GM18520 (cell line): ENCODE results near the gene CFAP299.
"Not testable (repeated sequence)": the region's sequence is repeated elsewhere in the genome, so short reads cannot be mapped to it uniquely, and the experiment has no call there.

Experiments used
- ATAC-seq: cut with Tn5 transposase; IDR thresholded peaks from one replicate; pipeline ENCODE4 v1.9.1; 2021; ENCODE audit not compliant: unreplicated experiment

Gene CFAP299

DNA sequence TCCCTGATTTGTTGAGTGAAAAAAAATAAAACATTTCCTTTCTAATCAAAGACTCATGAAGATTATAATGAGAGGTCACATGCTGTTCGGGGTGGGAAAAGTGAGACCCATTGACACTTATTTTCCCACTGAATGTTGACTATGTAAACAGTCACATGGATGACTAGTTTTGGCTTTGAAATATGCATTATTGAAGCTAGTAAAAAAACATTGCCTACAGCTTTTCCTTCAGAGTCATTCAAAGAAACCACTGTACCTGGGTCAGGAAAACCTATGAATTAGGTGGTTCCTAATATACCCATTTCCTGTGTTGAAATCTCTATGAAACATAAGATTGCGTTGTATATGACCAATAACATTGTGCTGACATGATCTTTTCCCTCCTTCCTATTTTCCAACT is 251.2 kb downstream of the CFAP299 start:
- ATAC-seq = no peak

DNA sequence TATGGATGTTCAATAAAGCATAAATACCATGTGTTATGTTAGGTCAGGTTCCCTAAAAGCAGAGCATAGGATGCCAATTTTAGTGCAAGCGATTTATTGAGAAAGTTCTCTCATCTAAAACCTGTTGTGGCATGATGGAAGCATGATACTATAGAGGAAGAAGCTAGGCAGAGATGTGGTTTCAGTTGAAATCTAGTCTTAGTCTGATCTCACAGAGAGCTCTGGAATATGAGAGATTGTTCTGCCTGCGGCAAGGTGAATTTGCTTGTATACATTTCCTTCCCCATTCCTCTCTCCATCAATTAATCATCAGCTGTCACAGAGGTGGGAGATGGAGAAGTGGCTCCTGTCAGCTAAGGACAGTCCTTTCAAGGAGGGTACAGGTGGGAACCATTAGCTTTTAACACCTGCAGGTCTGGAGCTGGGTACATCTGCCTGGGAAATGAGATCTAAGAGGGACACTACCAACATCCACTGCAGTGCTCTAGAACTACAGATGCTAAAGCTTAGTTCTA is 252.4 kb downstream of the CFAP299 start:
- ATAC-seq = no peak

- peak; percentile 53 for ATAC-seq
Measured at GRCh38 chr4:80592950-80593349, 257.4 kb downstream of the CFAP299 start.

DNA sequence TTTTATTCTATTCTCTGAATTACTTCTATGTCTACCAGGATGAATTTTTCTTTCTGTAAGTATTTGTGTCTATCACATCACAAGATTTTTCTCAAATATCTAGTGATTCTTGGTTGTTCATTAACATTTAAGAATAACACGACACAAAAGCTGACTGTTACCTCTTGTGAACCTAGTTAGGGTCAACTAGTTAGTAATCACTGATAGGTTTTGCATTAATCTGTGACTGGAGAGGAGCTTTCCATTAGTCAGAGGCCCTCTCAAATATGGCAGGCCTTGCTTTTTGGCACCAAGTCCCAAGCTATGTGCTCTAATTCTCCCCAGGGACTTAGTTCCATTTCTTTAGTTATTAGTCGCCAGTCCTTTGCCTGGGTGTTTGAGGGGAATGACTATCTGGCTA is 259.2 kb downstream of the CFAP299 start:
- no peak for ATAC-seq

DNA sequence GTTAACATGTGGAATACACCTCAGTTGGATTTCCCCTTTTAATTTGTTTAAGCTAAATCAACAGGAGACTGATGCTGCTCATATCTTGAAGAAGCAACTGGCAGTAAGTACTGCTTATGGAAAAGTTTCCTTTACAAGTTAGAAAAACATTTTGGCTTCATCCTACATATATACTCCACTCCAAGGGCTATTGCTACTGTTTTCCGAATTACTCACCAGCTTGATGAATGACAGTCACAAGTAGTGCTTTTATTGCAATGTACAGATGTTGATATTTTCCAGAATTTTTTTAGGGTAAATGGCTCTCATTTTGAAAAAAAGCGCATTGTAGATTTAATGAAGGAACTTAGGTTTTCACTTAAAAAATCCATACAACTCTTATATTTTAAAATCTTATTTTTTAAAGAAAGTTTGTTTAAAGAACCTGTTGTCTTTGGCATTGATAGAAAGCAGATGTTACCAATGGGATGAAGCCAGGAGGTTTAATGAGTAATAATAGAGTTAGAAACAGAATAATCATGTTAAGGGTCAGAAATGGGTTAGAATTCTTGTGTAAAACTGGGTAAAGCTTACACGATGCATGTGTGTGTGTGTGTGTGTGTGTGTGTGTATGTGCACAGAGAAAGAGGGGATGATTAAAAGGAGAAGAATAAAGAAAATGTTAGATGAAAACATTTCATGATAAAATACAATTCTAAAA is 272.9 kb downstream of the CFAP299 start:
- no peak for ATAC-seq

DNA sequence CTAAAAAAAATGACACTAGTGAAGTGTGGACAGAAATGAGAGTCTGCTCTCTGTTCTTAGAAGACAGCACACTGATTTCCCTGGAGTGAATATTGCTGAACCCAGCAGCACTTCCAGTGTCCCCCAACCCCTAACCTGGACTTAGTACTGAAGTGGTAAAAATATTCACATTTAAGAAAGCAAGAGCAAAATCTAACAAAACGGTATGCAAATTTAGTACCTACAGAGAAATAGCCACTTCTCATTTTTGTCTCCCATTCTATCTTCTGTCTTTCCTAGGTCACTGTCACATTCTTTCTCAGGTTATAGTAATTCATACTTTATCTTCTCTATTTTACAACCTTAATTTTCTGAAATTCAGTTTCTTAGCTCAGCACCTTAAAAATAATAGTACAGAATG is 274.7 kb downstream of the CFAP299 start:
- ATAC-seq = no peak

DNA sequence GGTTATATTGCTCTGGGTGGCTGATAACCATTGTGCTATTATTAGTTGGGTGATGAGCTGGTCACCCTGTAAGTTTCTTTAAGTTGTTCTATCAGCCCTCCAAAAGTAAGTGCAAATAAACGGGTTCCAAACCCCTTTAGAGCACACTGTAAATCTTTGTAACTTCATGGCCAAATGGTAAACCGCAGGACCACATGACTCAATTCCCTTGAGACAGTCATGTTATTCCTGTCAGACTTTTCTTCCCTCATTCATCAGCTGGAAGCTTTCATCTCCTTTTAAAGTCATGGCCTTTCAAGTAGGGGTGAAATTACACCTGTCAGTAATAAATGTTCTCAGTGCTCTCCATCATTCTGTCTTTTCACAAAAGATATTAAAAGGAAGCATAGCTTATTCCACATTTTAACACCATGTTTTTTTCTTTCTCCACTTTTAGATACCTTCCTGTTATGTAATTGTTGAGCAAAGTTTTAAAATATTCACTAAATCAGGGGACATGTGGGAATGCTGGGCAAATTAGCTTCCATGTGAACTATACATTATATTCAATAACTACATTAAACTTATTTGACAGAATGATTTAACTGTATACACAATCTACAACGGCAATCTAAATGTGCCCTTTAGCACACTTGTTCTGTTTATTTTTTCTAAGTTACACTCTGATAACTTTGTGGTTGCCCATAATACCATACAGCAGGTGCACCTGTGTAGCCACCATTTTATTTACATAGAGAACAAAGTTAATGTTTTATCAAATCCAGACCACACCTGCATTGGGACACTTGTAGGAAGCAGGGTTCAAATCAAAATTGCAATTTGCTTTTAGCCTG is 275.5 kb downstream of the CFAP299 start:
- peak; percentile 77 for ATAC-seq

GRCh38 chr4:80611678-80611979 is 276.1 kb downstream of the CFAP299 start:
- peak; percentile 4 for ATAC-seq

- no peak for ATAC-seq
Measured at GRCh38 chr4:80613470-80613869, 277.9 kb downstream of the CFAP299 start.

GRCh38 chr4:80614319-80614718 is 278.8 kb downstream of the CFAP299 start:
- no peak for ATAC-seq

DNA sequence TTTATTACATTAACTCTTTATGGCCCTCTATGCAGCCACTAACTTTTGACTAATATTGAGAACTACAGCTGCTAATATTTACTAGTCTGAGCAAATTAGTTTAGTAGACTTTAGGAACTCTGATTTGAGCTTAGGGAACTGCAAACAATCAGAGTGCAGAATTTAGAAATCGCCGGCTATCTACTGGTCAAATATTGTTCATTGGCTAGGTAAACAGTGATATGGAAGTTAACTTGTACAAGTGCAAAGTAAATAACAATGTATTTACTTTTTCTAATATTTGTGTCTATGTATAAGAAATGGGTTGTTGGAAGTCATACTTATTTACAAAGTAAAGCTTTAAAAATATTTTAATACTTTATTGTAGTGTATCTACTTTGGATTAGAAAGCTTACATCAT is 279.6 kb downstream of the CFAP299 start:
- ATAC-seq = no peak

DNA sequence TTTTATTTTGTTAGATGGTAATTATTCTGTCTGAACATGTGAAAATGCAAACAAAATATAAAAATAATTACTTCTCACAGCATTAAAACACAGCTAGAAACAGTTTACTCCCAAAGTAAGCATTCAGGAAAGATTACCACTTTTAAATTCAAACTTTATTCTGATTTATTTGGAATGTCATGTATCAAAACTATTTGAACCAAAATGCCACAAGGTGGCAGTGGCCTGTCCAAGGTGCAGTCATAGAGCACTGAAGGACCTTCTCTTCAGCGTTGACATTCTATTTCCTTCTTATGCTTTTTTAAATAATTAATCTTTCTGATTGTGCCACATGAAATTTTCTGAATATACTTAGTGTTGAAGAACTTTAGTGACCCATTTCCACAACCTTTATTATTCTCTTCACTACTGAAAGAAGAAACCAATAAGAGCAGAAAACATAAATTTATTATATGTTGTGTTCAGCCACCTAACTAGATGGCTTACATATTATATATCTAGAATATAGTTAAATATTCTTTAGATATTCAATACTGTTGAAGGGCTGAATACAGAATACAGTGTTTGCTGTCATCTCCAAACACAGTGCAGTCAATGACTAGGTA is 283.6 kb downstream of the CFAP299 start:
- no peak for ATAC-seq

DNA sequence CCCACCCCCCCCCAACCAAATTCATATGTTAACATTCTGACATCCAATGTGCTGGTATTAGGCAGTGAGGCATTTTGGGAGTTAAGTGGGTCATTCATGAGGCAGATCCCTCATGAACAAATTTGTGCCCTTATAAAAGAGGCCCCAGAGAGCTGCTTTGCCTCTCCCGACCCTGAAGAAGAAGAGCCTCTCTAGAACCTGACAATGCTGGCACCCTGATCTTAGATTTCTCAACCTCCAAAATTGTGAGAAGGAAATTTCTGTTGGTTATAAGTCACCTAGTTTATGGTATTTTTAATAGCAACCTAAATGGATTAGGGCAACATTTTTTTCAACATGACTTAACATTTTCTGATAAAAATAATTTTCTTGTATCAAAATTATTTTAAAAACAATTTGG is 296.3 kb downstream of the CFAP299 start:
- no peak for ATAC-seq

DNA sequence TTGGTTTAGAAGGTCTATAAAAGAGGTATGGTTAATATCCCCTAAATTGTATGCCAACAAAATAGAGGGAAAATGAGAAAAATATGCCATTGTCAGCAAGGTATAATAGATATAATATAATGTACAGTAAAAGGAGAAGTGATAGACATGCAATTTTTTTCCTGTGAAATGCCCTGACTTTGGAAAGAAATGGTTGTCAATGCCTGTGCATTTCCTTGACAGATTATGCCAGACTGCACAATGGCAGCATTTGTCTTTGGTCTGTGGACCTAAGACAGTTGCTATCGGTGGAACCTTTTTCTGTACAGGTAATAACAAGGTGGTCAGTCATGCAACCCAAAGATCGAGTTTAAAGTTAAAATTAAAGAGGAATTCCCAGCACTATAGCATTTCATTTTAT is 301.7 kb downstream of the CFAP299 start:
- ATAC-seq = no peak

DNA sequence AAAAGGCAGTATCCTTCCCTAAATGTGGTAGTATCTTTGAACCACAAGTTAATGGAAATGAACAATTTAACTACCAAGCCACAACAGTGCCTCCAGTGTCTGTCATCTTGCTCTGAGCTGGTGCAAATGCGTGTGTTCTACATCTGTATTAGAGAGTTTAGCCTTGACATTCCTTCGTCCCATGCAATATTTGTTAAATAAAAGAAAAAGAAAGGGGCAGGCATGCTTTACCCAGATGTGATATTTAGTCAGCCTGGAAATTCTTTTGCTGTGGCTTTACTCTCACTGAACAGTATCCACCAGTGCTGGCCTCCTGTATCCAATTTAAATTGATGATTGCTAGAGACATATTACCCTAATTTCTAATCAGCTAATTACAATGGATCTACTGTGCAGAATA is 310.5 kb downstream of the CFAP299 start:
- no peak for ATAC-seq

DNA sequence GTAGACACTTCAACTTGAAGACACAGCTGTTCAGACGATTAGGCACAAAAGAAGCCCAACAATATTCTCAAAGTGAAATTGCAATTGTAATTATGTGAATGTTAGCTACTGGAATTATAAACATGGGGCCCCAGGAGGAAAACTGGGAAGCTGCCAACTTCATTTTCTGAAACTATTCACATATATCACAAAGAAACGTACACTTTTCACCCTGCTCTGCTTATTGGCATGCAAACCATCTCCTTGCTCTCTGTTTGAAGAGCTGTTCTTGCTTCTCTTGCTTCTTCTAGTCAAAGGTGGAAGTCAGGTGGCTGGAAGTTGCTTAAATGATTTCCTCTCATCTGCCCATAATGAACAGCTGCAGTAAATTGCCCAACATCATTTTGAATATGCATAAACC is 320.1 kb downstream of the CFAP299 start:
- ATAC-seq = no peak

DNA sequence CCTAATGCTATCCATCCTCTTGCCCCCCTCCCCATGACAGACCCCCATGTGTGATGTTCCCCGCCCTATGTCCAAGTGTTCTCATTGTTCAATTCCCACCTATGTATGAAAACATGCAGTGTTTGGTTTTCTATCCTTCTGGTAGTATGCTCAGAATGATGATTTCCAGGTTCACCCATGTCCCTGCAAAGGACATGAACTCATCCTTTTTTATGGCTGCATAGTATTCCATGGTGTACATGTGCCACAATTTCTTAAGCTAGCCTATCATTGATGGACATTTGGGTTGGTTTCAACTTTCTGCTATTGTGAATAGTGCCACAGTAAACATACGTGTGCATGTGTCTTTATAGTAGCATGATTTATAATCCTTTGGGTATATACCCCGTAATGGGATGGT is 334.6 kb downstream of the CFAP299 start:
- not testable (repeated sequence) for ATAC-seq

- ATAC-seq = no peak
Measured at GRCh38 chr4:80678413-80678812, 342.9 kb downstream of the CFAP299 start.

DNA sequence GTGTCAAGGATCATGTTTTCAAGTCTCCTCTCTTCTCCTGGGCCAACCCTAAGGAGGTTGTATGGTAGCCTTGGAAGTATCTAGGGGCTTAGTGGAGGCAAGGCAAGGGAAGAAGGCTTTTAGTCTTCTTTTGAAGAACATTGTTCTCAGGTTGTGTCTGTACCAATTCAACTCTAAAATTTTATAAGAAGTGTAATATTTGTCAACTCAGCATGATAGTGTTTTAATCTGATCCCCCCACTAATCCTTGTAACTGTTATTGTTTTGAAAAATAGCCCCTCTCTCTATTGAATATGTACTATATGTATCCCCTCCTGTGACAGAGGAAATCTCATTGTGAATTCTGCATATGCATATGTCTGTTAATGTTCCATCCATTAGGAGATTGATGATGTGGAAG is 345.4 kb downstream of the CFAP299 start:
- ATAC-seq = no peak

GRCh38 chr4:80685214-80685613 is 349.7 kb downstream of the CFAP299 start:
- no peak for ATAC-seq

GRCh38 chr4:80687736-80688135 is 352.2 kb downstream of the CFAP299 start:
- not testable (repeated sequence) for ATAC-seq

DNA sequence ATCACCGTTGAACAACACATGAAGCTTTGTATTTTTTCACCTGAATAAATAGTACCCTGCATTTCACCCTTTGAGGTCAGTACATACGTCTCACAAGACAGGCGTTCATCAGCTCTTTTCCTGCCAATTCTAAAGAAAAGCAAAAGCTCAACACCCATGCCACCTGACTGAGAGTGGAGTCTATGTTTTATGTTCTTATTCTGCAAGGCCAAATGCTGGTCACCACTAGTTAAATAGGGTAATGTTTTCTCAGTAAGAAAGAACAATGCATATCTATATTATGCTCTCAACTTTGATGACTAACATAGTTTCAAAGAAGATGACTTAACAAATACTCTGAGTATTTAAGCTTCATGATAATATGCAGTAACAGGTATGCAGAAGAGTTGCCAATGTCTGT is 358.6 kb downstream of the CFAP299 start:
- no peak for ATAC-seq
